ENCODE results near the gene NRDE2.

- TF ChIP-seq, protein P1, sequence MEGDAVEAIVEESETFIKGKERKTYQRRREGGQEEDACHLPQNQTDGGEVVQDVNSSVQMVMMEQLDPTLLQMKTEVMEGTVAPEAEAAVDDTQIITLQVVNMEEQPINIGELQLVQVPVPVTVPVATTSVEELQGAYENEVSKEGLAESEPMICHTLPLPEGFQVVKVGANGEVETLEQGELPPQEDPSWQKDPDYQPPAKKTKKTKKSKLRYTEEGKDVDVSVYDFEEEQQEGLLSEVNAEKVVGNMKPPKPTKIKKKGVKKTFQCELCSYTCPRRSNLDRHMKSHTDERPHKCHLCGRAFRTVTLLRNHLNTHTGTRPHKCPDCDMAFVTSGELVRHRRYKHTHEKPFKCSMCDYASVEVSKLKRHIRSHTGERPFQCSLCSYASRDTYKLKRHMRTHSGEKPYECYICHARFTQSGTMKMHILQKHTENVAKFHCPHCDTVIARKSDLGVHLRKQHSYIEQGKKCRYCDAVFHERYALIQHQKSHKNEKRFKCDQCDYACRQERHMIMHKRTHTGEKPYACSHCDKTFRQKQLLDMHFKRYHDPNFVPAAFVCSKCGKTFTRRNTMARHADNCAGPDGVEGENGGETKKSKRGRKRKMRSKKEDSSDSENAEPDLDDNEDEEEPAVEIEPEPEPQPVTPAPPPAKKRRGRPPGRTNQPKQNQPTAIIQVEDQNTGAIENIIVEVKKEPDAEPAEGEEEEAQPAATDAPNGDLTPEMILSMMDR (IDR thresholded peaks at IDR 0.05), result no peak
- TF ChIP-seq POLR2A (IDR thresholded peaks at IDR 0.05), result no peak
Observed at GRCh38 chr14:90273532-90273931, 58.2 kb downstream of the NRDE2 start.
